Dermis microvascular lymphatic vessel endothelial cell (primary cell): Measurements from ENCODE around the gene CD86. TPM values are rescaled to one million over a fixed set of nuclear protein-coding genes. Genes with fewer than 3 reads are reported as not detected.
"Not testable (repeated sequence)": the region's sequence is repeated elsewhere in the genome, so short reads cannot be mapped to it uniquely, and the experiment has no call there.

Source experiments
- DNase-seq, 2 donors: peaks; one replicate each; pipeline versions ENCODE4 v3.0.0 to v3.0.0-alpha.2; 2010; ENCODE audit warnings: low read depth in 2 of 2
- total RNA-seq: library from RNA; depleted of rRNA; stranded (reverse); fragments of >200 nt; gene quantifications from 2 replicates; pipeline ENCODE4 v1.2.1, GENCODE V29; 2014

The CD86 gene
- total RNA-seq: not detected in 2 replicates

GRCh38 chr3:122055215-122055614 is at the start of gene CD86:
CD86 (plus strand) TSS chr3:122055362; CDS start chr3:122055490, 128 bp downstream.
- no peak for DNase-seq

GRCh38 chr3:122006267-122006666 is 48.9 kb upstream of the CD86 start:
- DNase-seq: no peak

- no peak for DNase-seq
Measured at GRCh38 chr3:122008166-122008565, 47.0 kb upstream of the CD86 start.

GRCh38 chr3:122010506-122010905 is 44.7 kb upstream of the CD86 start:
- DNase-seq: no peak

- no peak for DNase-seq
Measured at GRCh38 chr3:122011396-122011795, 43.8 kb upstream of the CD86 start.

GRCh38 chr3:122012821-122013220 is 42.3 kb upstream of the CD86 start:
- DNase-seq: no peak

- no peak for DNase-seq
Measured at GRCh38 chr3:122013448-122013925, 41.7 kb upstream of the CD86 start.

GRCh38 chr3:122014741-122015140 is 40.4 kb upstream of the CD86 start:
- DNase-seq: no peak

GRCh38 chr3:122019493-122019892 is 35.7 kb upstream of the CD86 start:
- no peak for DNase-seq

- DNase-seq: no peak
Measured at GRCh38 chr3:122021037-122021436, 34.1 kb upstream of the CD86 start.

GRCh38 chr3:122021811-122022401 is 33.3 kb upstream of the CD86 start, which contains the start of gene ILDR1:
ILDR1 (minus strand) TSS chr3:122022247; CDS start chr3:122022077, 170 bp downstream.
- no peak for DNase-seq

GRCh38 chr3:122023335-122023910 is 31.7 kb upstream of the CD86 start:
- no peak for DNase-seq

GRCh38 chr3:122024800-122025199 is 30.4 kb upstream of the CD86 start:
- DNase-seq: no peak

- DNase-seq: no peak
Measured at GRCh38 chr3:122025296-122025695, 29.9 kb upstream of the CD86 start.

- no peak for DNase-seq
Measured at GRCh38 chr3:122030381-122031122, 24.6 kb upstream of the CD86 start.

GRCh38 chr3:122031123-122031468 is 24.1 kb upstream of the CD86 start:
- no peak for DNase-seq

GRCh38 chr3:122032531-122032930 is 22.6 kb upstream of the CD86 start:
- DNase-seq: no peak

- DNase-seq: no peak
Measured at GRCh38 chr3:122033023-122033422, 22.1 kb upstream of the CD86 start.

- not testable (repeated sequence) for DNase-seq
Measured at GRCh38 chr3:122047296-122047695, 7.9 kb upstream of the CD86 start.

GRCh38 chr3:122047773-122048172 is 7.4 kb upstream of the CD86 start:
- not testable (repeated sequence) for DNase-seq

- no peak for DNase-seq
Measured at GRCh38 chr3:122052968-122053367, 2.2 kb upstream of the CD86 start.

GRCh38 chr3:122057671-122058070 is 2.5 kb downstream of the CD86 start:
- no peak for DNase-seq

GRCh38 chr3:122058294-122058693 is 3.1 kb downstream of the CD86 start:
- no peak for DNase-seq
